ENCODE results near the gene NDUFAF3. TPM values are rescaled to one million over a fixed set of nuclear protein-coding genes. Genes with fewer than 3 reads are reported as not detected.

Gene NDUFAF3
- total and polyA plus RNA-seq, 10 of the 15 experiments (the other 5 are each of a cell fraction or from before 2014, with no cell fraction given): 25.4 to 228 (median 63.9) TPM

DNA sequence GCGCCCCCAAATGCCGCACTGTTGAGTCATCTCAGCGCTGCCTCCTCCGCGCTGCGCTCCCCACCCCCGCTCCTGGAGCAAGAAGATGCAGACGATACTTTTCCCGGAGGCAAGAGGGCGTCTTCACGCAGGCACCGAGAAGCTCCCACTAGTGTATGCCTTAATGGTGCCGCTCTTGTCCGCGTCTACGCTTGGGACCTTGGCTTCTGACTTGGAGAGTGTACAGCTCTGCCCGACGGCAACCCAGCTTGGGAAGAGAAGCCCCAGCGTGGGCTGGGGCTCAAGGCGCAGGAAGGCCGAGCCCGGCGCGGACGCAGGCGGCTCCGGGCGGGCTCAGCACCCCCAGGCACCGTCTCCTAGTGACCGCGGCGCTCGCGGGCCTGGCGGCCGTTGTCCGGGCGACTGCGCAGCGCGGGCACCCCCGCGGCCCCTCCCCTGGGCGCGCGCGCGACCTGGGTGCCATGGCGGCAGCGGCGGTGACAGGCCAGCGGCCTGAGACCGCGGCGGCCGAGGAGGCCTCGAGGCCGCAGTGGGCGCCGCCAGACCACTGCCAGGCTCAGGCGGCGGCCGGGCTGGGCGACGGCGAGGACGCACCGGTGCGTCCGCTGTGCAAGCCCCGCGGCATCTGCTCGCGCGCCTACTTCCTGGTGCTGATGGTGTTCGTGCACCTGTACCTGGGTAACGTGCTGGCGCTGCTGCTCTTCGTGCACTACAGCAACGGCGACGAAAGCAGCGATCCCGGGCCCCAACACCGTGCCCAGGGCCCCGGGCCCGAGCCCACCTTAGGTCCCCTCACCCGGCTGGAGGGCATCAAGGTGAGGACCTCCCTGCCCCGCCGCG, 31.9 kb upstream of the NDUFAF3 start, which contains the start of gene P4HTM:
Gene P4HTM (plus strand): TSS at position 446 of the 840 bp plus-strand sequence. CDS start 16 bp downstream, at position 462.
- H2AFZ ChIP-seq (ENCODE audit: control insufficient read depth, low read depth, low read length): peak within 1 kb of the TSS; percentile 96
- peak within 1 kb of the TSS; percentile 93 for H3K4me3 ChIP-seq
- peak; percentile 84 for ATAC-seq
- peak; percentile 35 for DNase-seq (ENCODE audit: low read depth, low spot score)
- ChIA-PET POLR2A (interaction anchor here (0.6 to 6.6 kb wide), 10 partner anchors 18 to 379 kb away, joined by 3 to 67 read pairs (median 4); partner anchors contain the start of genes IMPDH2, NDUFAF3, QRICH1 and USP19), RAD21 (ENCODE audit: unreplicated experiment) (interaction anchor here (1.0 to 3.8 kb wide), 11 partner anchors 13 to 459 kb away, joined by 3 to 44 read pairs (median 4); partner anchors contain the start of genes IMPDH2, QRICH1 and WDR6), SMC1A (ENCODE audit: uncharacterized antibody, unreplicated experiment) (interaction anchor here (0.9 to 6.1 kb wide), 7 partner anchors 18 to 459 kb away, joined by 3 to 57 read pairs (median 4); partner anchors contain the start of genes IMPDH2, NDUFAF3, QRICH1 and USP19), CTCF (interaction anchor here (0.5 to 5.8 kb wide), 15 partner anchors 17 to 538 kb away, joined by 3 to 123 read pairs (median 5); partner anchors contain the start of genes DALRD3, IMPDH2, NDUFAF3 and QRICH1)
- FAIRE-seq: no peak
- intact Hi-C loops (cut with micrococcal nuclease; ENCODE audit: unreplicated experiment): loop anchor here (2.0 to 5.0 kb wide), 4 partner anchors 17 to 102 kb away; partner anchors contain the start of genes QRICH1 and WDR6
- H3K9me3 ChIP-seq (replicated peaks; ENCODE audit: control insufficient read depth, insufficient read depth, low read length): no peaks in the 10 kb centered on the region
- no TSS peak for BruUV-seq (replicated peaks)
- H3K27ac ChIP-seq (ENCODE audit: control insufficient read depth, insufficient read depth): peak within 1 kb of the TSS; percentile 79
- H3K4me2 ChIP-seq (ENCODE audit: control insufficient read depth, insufficient read depth): peak within 1 kb of the TSS; percentile 81
- H3K4me1 ChIP-seq (ENCODE audit: control insufficient read depth, insufficient read depth, low read length): peaks cover 19% of the 10 kb centered on the region
- peaks cover 28% of the 10 kb centered on the region for H3K79me2 ChIP-seq (ENCODE audit: control insufficient read depth, insufficient read depth, low read length)
- peaks cover 1 to 2% of the 10 kb centered on the region in 2 experiments; a peak in 3 of 4 replicates for H3K36me3 ChIP-seq (ENCODE audit: control insufficient read depth in 2 of 2, insufficient read depth in 2 of 2, low read length in 1 of 2)
- H3K9ac ChIP-seq (ENCODE audit: control insufficient read depth, insufficient read depth, low read length): peak within 1 kb of the TSS; percentile 87
- no peaks in the 10 kb centered on the region for H3K27me3 ChIP-seq (replicated peaks in 1 of 2; ENCODE audit: control insufficient read depth in 2 of 2, insufficient read depth in 2 of 2, low read length in 1 of 2)
- in situ Hi-C loops (cut with MboI): no loop called here
- 1% methylated on average over 67 of the region's 91 CpGs for WGBS (ENCODE audit: insufficient coverage, insufficient replicate concordance, low lambda C conversion rate, missing lambda C conversion rate)
- H4K20me1 ChIP-seq (ENCODE audit: control insufficient read depth, insufficient read depth): no peaks in the 10 kb centered on the region
- TF ChIP-seq SRF (IDR thresholded peaks at IDR 0.05; ENCODE audit: low read depth in 2 of 2, low read length in 2 of 2) (0 out of 4 replicates have a peak, but pooled peaks of 1 of the 2 experiments have one; percentile 38), LARP7 (IDR thresholded peaks at IDR 0.05) (peak; percentile 79), TBL1XR1 (IDR thresholded peaks at IDR 0.05; ENCODE audit: low read depth, low read length) (no peak), HDAC6 (IDR thresholded peaks at IDR 0.05; ENCODE audit: unreplicated experiment) (peak; percentile 43), E2F4 (IDR thresholded peaks at IDR 0.05; ENCODE audit: low read depth, low read length) (no peak), NFYA (IDR thresholded peaks at IDR 0.05; ENCODE audit: borderline replicate concordance, low read depth, low read length) (no peak), ZNF274 (IDR thresholded peaks at IDR 0.05; ENCODE audit: insufficient read depth, insufficient read length) (no peak), SMAD1 (IDR thresholded peaks at IDR 0.05; ENCODE audit: low read depth, partially characterized antibody) (no peak), POU2F2 (IDR thresholded peaks at IDR 0.05; ENCODE audit: borderline replicate concordance, low read depth, low read length) (no peak), RAD21 (IDR thresholded peaks at IDR 0.05; ENCODE audit: insufficient read depth, low read depth, low read length) (peak; percentile 14; the same call in 1 of the 2 replicates), SIN3A (IDR thresholded peaks at IDR 0.05; ENCODE audit: low read depth, low read length) (peak; percentile 88; the same call in 1 of the 2 replicates), JUND (IDR thresholded peaks at IDR 0.05; ENCODE audit: low read depth, low read length) (peak; percentile 59; the same call in 1 of the 2 replicates), PRDM15 (CRISPR knock-in tag; IDR thresholded peaks at IDR 0.05) (no peak)
- TF ChIP-seq, protein P1, sequence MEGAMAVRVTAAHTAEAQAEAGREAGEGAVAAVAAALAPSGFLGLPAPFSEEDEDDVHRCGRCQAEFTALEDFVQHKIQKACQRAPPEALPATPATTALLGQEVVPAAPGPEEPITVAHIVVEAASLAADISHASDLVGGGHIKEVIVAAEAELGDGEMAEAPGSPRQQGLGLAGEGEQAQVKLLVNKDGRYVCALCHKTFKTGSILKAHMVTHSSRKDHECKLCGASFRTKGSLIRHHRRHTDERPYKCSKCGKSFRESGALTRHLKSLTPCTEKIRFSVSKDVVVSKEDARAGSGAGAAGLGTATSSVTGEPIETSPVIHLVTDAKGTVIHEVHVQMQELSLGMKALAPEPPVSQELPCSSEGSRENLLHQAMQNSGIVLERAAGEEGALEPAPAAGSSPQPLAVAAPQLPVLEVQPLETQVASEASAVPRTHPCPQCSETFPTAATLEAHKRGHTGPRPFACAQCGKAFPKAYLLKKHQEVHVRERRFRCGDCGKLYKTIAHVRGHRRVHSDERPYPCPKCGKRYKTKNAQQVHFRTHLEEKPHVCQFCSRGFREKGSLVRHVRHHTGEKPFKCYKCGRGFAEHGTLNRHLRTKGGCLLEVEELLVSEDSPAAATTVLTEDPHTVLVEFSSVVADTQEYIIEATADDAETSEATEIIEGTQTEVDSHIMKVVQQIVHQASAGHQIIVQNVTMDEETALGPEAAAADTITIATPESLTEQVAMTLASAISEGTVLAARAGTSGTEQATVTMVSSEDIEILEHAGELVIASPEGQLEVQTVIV (IDR thresholded peaks at IDR 0.05; ENCODE audit: borderline replicate concordance, partially characterized antibody): no peak

Data from GM12878 (cell line).